NCI-H526 (cell line): Measurements from ENCODE around the gene WASF3.
A peak's percentile ranks its signal among the peaks of the same experiment; 100 is the strongest.
"Not testable (repeated sequence)": the region's sequence is repeated elsewhere in the genome, so short reads cannot be mapped to it uniquely, and the experiment has no call there.

Experiments
- DNase-seq, 2 experiments: peaks; one replicate each; lab custom pipeline; 2025; lab: John Stamatoyannopoulos, UW

Gene WASF3

GRCh38 chr13:26716984-26717383 is 159.5 kb downstream of the WASF3 start:
- no peak for DNase-seq

GRCh38 chr13:26718146-26718545 is 160.7 kb downstream of the WASF3 start:
- DNase-seq: no peak

- no peak for DNase-seq
These were observed 161.4 kb downstream of the WASF3 start for GRCh38 chr13:26718872-26719271.

- peak in 1 of 2 experiments; percentile 27 for DNase-seq
These were observed 162.0 kb downstream of the WASF3 start for GRCh38 chr13:26719356-26719945.

GRCh38 chr13:26721251-26722121 is 164.0 kb downstream of the WASF3 start:
- no peak for DNase-seq

GRCh38 chr13:26722321-26722720 is 164.8 kb downstream of the WASF3 start:
- no peak for DNase-seq

GRCh38 chr13:26723620-26724019 is 166.1 kb downstream of the WASF3 start:
- not testable (repeated sequence) for DNase-seq

GRCh38 chr13:26726684-26727083 is 169.2 kb downstream of the WASF3 start:
- DNase-seq: no peak

- DNase-seq: no peak
These were observed 169.6 kb downstream of the WASF3 start for GRCh38 chr13:26727122-26727521.

- no peak for DNase-seq
These were observed 170.2 kb downstream of the WASF3 start for GRCh38 chr13:26727633-26728032.

- DNase-seq: no peak
These were observed 178.2 kb downstream of the WASF3 start for GRCh38 chr13:26735677-26736076.
